ENCODE results near the gene HNRNPA1.
"Not testable (repeated sequence)": the region's sequence is repeated elsewhere in the genome, so short reads cannot be mapped to it uniquely, and the experiment has no call there.

The HNRNPA1 gene

GRCh38 chr12:54281694-54282093 is 1.2 kb downstream of the HNRNPA1 start:
- TF ChIP-seq BHLHE40 (IDR thresholded peaks at IDR 0.05; ENCODE audit: borderline replicate concordance): 0 out of 2 replicates have a peak, but pooled peaks have one; percentile 9
- DNase-seq (ENCODE audit: extremely low spot score); CTCF ChIA-PET: not testable (repeated sequence)
- POLR2A ChIA-PET: interaction anchor here (0.7 to 5.2 kb wide), 8 partner anchors 9 to 76 kb away, joined by 3 to 175 read pairs (median 35); no protein-coding TSS in a partner anchor

DNA sequence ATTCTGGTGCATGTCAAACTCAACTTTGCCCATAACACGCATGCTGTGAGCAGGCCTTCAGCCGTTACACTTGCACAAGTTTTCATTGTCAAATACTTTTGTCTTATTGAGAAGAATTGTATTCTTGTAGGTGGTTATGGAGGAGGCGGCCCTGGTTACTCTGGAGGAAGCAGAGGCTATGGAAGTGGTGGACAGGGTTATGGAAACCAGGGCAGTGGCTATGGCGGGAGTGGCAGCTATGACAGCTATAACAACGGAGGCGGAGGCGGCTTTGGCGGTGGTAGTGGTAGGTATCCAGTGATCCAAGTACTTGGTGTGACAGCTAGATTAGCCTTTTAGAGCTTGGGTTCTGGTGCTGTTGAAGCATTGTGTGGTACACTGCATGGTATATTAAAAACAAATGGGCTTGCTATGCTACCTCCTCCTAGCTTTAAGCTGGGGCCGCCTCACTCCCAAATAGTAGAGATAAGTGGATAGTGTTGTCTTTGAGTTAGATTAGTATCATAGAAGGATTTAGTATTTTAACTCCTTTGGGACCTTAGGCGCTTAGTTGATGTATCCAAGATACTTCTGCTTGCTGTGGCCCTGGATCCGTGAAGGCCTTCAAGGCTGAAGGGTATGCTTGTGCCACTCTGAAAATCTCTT is 2.5 kb downstream of the HNRNPA1 start:
- POLR2A ChIA-PET: interaction anchor here (0.8 to 1.7 kb wide), 4 partner anchors 10 to 42 kb away, joined by 3 to 8 read pairs (median 4); partner anchors contain the start of gene COPZ1

DNA sequence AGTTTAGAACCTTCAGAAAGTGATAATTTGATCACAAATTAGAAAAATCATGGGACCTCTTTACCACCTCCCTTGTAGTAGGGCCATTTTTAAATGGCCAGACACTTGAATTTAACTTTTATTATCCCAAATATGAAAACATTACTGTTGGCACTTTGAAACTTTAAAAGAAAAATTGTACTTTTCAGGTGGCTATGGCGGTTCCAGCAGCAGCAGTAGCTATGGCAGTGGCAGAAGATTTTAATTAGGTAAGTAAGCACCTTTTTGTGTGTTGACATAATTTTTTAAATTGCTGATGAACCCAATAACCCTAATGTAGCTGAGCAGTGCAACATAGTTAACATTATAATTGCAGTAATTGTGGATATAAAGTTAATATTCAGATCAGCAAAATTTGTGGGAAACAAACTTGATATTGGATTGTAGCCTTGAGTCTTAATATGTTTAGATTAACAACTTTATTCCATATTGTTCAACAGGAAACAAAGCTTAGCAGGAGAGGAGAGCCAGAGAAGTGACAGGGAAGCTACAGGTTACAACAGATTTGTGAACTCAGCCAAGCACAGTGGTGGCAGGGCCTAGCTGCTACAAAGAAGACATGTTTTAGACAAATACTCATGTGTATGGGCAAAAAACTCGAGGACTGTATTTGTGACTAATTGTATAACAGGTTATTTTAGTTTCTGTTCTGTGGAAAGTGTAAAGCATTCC is 3.7 kb downstream of the HNRNPA1 start:
- DNase-seq (ENCODE audit: extremely low spot score); CTCF ChIA-PET: not testable (repeated sequence)
- POLR2A ChIA-PET: interaction anchor here (0.7 to 1.7 kb wide), 5 partner anchors 8 to 41 kb away, joined by 3 to 8 read pairs (median 4); partner anchors contain the start of gene COPZ1

More for the DNA sequence above, 2.5 kb downstream of the HNRNPA1 start:
- no peak for TF ChIP-seq NFRKB (IDR thresholded peaks at IDR 0.05)
- no peak for TF ChIP-seq ZNF384 (IDR thresholded peaks at IDR 0.05)
- no peak for TF ChIP-seq ARNT (IDR thresholded peaks at IDR 0.05)
- TF ChIP-seq, protein P1, sequence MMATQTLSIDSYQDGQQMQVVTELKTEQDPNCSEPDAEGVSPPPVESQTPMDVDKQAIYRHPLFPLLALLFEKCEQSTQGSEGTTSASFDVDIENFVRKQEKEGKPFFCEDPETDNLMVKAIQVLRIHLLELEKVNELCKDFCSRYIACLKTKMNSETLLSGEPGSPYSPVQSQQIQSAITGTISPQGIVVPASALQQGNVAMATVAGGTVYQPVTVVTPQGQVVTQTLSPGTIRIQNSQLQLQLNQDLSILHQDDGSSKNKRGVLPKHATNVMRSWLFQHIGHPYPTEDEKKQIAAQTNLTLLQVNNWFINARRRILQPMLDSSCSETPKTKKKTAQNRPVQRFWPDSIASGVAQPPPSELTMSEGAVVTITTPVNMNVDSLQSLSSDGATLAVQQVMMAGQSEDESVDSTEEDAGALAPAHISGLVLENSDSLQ (IDR thresholded peaks at IDR 0.05): no peak
- TF ChIP-seq TARDBP (IDR thresholded peaks at IDR 0.05): no peak
- TF ChIP-seq HDGF (IDR thresholded peaks at IDR 0.05; ENCODE audit: borderline replicate concordance): no peak
- TF ChIP-seq LEF1 (IDR thresholded peaks at IDR 0.05; ENCODE audit: borderline replicate concordance): no peak
- no peak for TF ChIP-seq FOXM1 (IDR thresholded peaks at IDR 0.05; ENCODE audit: borderline replicate concordance)
- TF ChIP-seq ELF4 (IDR thresholded peaks at IDR 0.05): no peak
- TF ChIP-seq SUZ12 (IDR thresholded peaks at IDR 0.05): no peak
- no peak for TF ChIP-seq L3MBTL2 (conservative IDR thresholded peaks at IDR 0.05)
- no peak for TF ChIP-seq FOXK2 (IDR thresholded peaks at IDR 0.05)
- no peak for TF ChIP-seq SP1 (IDR thresholded peaks at IDR 0.05)
- TF ChIP-seq BHLHE40 (IDR thresholded peaks at IDR 0.05; ENCODE audit: borderline replicate concordance): no peak
- no peak for TF ChIP-seq CTBP1 (IDR thresholded peaks at IDR 0.05; ENCODE audit: borderline replicate concordance)
- no peak for TF ChIP-seq FOXA1 (IDR thresholded peaks at IDR 0.05)
- CTCF ChIA-PET: no interaction called here
- DNase-seq (ENCODE audit: extremely low spot score): no peak

DNA sequence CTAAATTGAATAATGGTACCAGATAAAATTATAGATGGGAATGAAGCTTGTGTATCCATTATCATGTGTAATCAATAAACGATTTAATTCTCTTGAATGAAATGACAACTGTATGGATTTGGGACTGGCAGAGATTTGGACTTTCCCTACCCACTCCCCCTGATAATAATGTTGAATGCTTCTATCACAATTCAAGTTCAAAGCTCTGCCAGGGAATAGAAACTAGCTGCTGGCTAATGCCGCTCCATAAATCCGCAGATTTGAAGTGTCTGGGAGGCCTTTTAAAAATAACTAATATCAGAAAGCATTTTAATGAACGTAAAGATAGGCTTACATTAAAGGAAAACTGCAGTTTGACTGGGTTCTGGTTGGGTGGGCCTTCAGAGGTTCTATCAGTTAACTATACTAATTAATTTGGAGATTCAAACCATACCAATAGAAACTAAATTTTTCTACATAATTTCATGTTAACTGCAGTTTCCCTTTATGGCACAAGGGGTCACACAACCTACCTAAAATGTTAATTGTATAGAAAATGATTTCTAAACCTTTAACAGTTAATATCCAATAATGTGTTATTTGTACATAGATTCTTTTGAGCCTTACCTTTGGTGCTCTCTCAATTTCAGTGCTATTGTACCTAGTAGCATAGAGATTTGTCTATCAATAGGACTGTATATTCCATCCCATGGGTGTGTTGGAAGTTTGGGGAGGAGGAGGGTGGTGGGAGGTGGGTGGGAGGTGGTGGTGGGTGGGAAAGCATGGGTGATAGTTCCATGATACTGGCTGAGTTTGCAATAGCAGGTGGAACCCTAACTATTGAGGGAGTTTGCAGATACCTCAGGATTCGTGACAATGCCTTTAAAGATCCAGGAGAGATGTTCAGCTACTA is 4.9 kb downstream of the HNRNPA1 start:
- ChIA-PET POLR2A (interaction anchor here (1.2 to 3.1 kb wide), 4 partner anchors 16 to 74 kb away, joined by 3 to 16 read pairs (median 6); no protein-coding TSS in a partner anchor), CTCF (interaction anchor here (0.7 to 0.9 kb wide), 3 partner anchors 13 to 51 kb away, joined by 3 to 8 read pairs (median 6); no protein-coding TSS in a partner anchor)
- TF ChIP-seq, protein P1 (IDR thresholded peaks at IDR 0.05): no peak
- no peak for TF ChIP-seq FOXA1 (IDR thresholded peaks at IDR 0.05)
- 0 out of 2 replicates have a peak, but pooled peaks have one; percentile 12 for TF ChIP-seq BHLHE40 (IDR thresholded peaks at IDR 0.05; ENCODE audit: borderline replicate concordance)
- TF ChIP-seq CTBP1 (IDR thresholded peaks at IDR 0.05; ENCODE audit: borderline replicate concordance): no peak
- TF ChIP-seq SP1 (IDR thresholded peaks at IDR 0.05): no peak
- no peak for TF ChIP-seq NFRKB (IDR thresholded peaks at IDR 0.05)
- no peak for DNase-seq (ENCODE audit: extremely low spot score)

DNA sequence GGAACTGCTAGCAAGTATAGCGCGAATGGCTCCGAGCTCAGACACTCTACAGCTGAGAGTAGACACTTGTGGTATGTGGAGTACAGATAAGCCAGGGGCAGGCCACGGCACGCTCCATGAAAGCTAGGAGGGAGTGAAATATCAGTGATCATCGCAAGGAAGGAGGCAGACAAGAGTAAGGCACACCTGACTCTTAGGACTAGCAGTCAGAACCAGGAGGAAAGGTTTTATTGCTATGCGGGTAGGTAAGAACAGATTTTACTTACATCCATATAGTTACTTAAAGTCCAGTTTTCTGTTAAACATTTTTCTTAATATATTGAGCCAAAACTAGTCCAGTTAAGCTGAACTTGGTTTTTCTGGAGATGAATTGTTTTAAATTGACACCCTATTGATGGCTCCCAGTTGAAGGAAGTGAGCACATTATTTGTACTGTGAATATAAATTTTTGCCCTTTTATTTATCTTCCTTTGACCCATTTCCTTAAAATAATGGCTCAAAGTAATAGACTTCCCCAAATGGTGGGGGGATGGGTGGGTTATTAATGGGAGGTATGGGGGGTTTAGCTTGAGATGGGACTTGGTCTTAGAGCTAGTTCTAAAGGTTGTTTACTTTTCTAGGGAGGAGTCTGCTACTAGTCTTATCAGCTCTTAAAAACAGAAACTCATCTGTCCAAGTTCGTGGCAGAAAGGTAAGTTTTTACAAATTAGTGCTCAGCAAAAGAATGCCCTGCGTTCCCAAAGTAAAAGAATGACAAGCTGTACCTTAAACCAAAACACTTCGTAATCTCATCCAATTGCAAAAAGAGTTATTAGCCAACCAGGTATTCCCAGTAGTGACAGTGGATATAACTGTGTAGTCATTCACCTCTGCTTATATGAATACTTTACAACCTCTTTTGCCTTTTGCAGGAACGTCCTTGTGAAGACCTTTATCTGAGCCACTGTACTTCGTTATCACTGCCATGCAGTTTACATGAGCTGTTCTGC is 5.8 kb downstream of the HNRNPA1 start:
- no peak for DNase-seq (ENCODE audit: extremely low spot score)
- ChIA-PET POLR2A (interaction anchor here (0.7 to 3.1 kb wide), 8 partner anchors 13 to 73 kb away, joined by 3 to 16 read pairs (median 3); no protein-coding TSS in a partner anchor), CTCF (interaction anchor here (0.5 to 1.7 kb wide), 7 partner anchors 9 to 93 kb away, joined by 3 to 8 read pairs (median 5); partner anchors contain the start of gene COPZ1)
- TF ChIP-seq HDGF (IDR thresholded peaks at IDR 0.05; ENCODE audit: borderline replicate concordance) (no peak), SUZ12 (IDR thresholded peaks at IDR 0.05) (no peak), NFRKB (IDR thresholded peaks at IDR 0.05) (peak; percentile 33; the same call in 1 of the 2 replicates), FOXK2 (IDR thresholded peaks at IDR 0.05) (no peak; the same call in 1 of the 2 replicates), FOXA1 (IDR thresholded peaks at IDR 0.05) (no peak)
